Measurements from ENCODE around the gene TRAPPC3L. TPM values are rescaled to one million over a fixed set of nuclear protein-coding genes. Genes with fewer than 3 reads are reported as not detected.

TRAPPC3L gene
- polyA plus RNA-seq, 1 donor from 2014 or later, result not detected

- no peak overlapping the region for H3K27ac ChIP-seq (ENCODE audit: low read length)
- no peak overlapping the region for H3K9ac ChIP-seq (ENCODE audit: low read length)
- no peaks in the 10 kb centered on the region for H4K20me1 ChIP-seq (ENCODE audit: insufficient read depth)
- no peak overlapping the region for H2AFZ ChIP-seq (ENCODE audit: low read depth, low read length)
- no peak overlapping the region for H3K4me2 ChIP-seq (ENCODE audit: low read length)
- H3K4me3 ChIP-seq (ENCODE audit: low read length), result no peak overlapping the region
- no peaks in the 10 kb centered on the region for H3F3A ChIP-seq (ENCODE audit: insufficient read depth, low read length, poor library complexity, severe bottlenecking)
- H3K27me3 ChIP-seq (ENCODE audit: insufficient read depth, low read depth, low read length), result peaks cover 15% of the 10 kb centered on the region
- no peaks in the 10 kb centered on the region for H3K79me2 ChIP-seq (replicated peaks; ENCODE audit: insufficient read depth, low read length)
- TF ChIP-seq MXI1 (conservative IDR thresholded peaks at IDR 0.05; ENCODE audit: poor library complexity, severe bottlenecking), result no peak
- no peak for TF ChIP-seq CTCF (IDR thresholded peaks at IDR 0.05; ENCODE audit: poor library complexity, severe bottlenecking)
- TF ChIP-seq EP300 (conservative IDR thresholded peaks at IDR 0.05; ENCODE audit: poor library complexity, severe bottlenecking), result no peak
- TF ChIP-seq EZH2 (IDR thresholded peaks at IDR 0.05; ENCODE audit: borderline replicate concordance, insufficient read depth, low read length, poor library complexity, severe bottlenecking), result no peak
- no peak for TF ChIP-seq TAF1 (IDR thresholded peaks at IDR 0.05; ENCODE audit: low read depth)
- TF ChIP-seq POLR2AphosphoS5 (IDR thresholded peaks at IDR 0.05), result no peak
- no peak for TF ChIP-seq RAD21 (conservative IDR thresholded peaks at IDR 0.05)
- no peak for TF ChIP-seq REST (IDR thresholded peaks at IDR 0.05; ENCODE audit: borderline replicate concordance)
- no peak for TF ChIP-seq SMC3 (conservative IDR thresholded peaks at IDR 0.05; ENCODE audit: poor library complexity)
- H3K36me3 ChIP-seq (ENCODE audit: insufficient read depth, low read length), result no peaks in the 10 kb centered on the region
- no peaks in the 10 kb centered on the region for H3K9me3 ChIP-seq (ENCODE audit: low read length)
- H3K9me2 ChIP-seq (ENCODE audit: insufficient read depth, low read length), result no peaks in the 10 kb centered on the region
Measured at GRCh38 chr6:116465246-116465645, 80.2 kb downstream of the TRAPPC3L start.

GRCh38 chr6:116463301-116463700, 82.2 kb downstream of the TRAPPC3L start:
- Histone ChIP-seq H3K4me2 (ENCODE audit: low read length) (no peak overlapping the region), H2AFZ (ENCODE audit: low read depth, low read length) (no peak overlapping the region), H3K36me3 (ENCODE audit: insufficient read depth, low read length) (no peaks in the 10 kb centered on the region), H3K79me2 (replicated peaks; ENCODE audit: insufficient read depth, low read length) (no peaks in the 10 kb centered on the region), H4K20me1 (ENCODE audit: insufficient read depth) (no peaks in the 10 kb centered on the region), H3K9me3 (ENCODE audit: low read length) (no peaks in the 10 kb centered on the region), H3K27ac (ENCODE audit: low read length) (no peak overlapping the region), H3F3A (ENCODE audit: insufficient read depth, low read length, poor library complexity, severe bottlenecking) (no peaks in the 10 kb centered on the region), H3K9me2 (ENCODE audit: insufficient read depth, low read length) (no peaks in the 10 kb centered on the region), H3K27me3 (ENCODE audit: insufficient read depth, low read depth, low read length) (peaks cover 15% of the 10 kb centered on the region), H3K9ac (ENCODE audit: low read length) (no peak overlapping the region), H3K4me3 (ENCODE audit: low read length) (no peak overlapping the region)
- TF ChIP-seq MXI1 (conservative IDR thresholded peaks at IDR 0.05; ENCODE audit: poor library complexity, severe bottlenecking), result no peak
- no peak for TF ChIP-seq REST (IDR thresholded peaks at IDR 0.05; ENCODE audit: borderline replicate concordance)
- TF ChIP-seq POLR2AphosphoS5 (IDR thresholded peaks at IDR 0.05), result no peak
- no peak for TF ChIP-seq CTCF (IDR thresholded peaks at IDR 0.05; ENCODE audit: poor library complexity, severe bottlenecking)
- no peak for TF ChIP-seq SMC3 (conservative IDR thresholded peaks at IDR 0.05; ENCODE audit: poor library complexity)
- no peak for TF ChIP-seq TAF1 (IDR thresholded peaks at IDR 0.05; ENCODE audit: low read depth)
- no peak for TF ChIP-seq EP300 (conservative IDR thresholded peaks at IDR 0.05; ENCODE audit: poor library complexity, severe bottlenecking)
- no peak for TF ChIP-seq EZH2 (IDR thresholded peaks at IDR 0.05; ENCODE audit: borderline replicate concordance, insufficient read depth, low read length, poor library complexity, severe bottlenecking)
- TF ChIP-seq RAD21 (conservative IDR thresholded peaks at IDR 0.05), result no peak

All from neural cell (in vitro differentiated cells).